ENCODE measurements around the gene TXLNG. TPM values are rescaled to one million over a fixed set of nuclear protein-coding genes. Genes with fewer than 3 reads are reported as not detected.
"Not testable (repeated sequence)": the region's sequence is repeated elsewhere in the genome, so short reads cannot be mapped to it uniquely, and the experiment has no call there.

The TXLNG gene
- total RNA-seq, 4 donors from 2014 or later = 7.0 to 10.8 (median 8.9) TPM

GRCh38 chrX:16852617-16853179 is 66.4 kb downstream of the TXLNG start:
- H3K4me3 ChIP-seq (ENCODE audit: low read depth, poor library complexity, severe bottlenecking) = no peak overlapping the region
- no peak for DNase-seq (ENCODE audit: low spot score in 2 of 2)
- 83 to 91% methylated on average over 12 of the region's 12 CpGs for WGBS, 2 donors
- TF ChIP-seq CTCF (IDR thresholded peaks at IDR 0.05) = no peak
- no peak for TF ChIP-seq POLR2A (IDR thresholded peaks at IDR 0.05)
- intact Hi-C loops (cut with DNase I; ENCODE audit: low total_unique reads) = no loop called here

GRCh38 chrX:16853537-16853936 is 67.3 kb downstream of the TXLNG start:
- intact Hi-C loops (cut with DNase I; ENCODE audit: low total_unique reads) = no loop called here
- H3K4me3 ChIP-seq (ENCODE audit: low read depth, poor library complexity, severe bottlenecking) = no peak overlapping the region
- no peak for DNase-seq (ENCODE audit: low spot score in 2 of 2)
- 80 to 90% methylated on average over 3 of the region's 3 CpGs for WGBS, 2 donors
- no peak for TF ChIP-seq POLR2A (IDR thresholded peaks at IDR 0.05)

GRCh38 chrX:16855363-16856075 is 69.3 kb downstream of the TXLNG start:
- DNase-seq (ENCODE audit: low spot score in 2 of 2) = no peak
- TF ChIP-seq POLR2A (IDR thresholded peaks at IDR 0.05) (no peak), CTCF (IDR thresholded peaks at IDR 0.05) (no peak)
- intact Hi-C loops (cut with DNase I; ENCODE audit: low total_unique reads) = no loop called here
- no peak overlapping the region for H3K4me3 ChIP-seq (ENCODE audit: low read depth, poor library complexity, severe bottlenecking)
- 97 to 99% methylated on average over 5 of the region's 5 CpGs for WGBS, 2 donors

- H3K4me3 ChIP-seq (ENCODE audit: low read depth, poor library complexity, severe bottlenecking); DNase-seq (ENCODE audit: low spot score in 2 of 2); intact Hi-C loops (cut with DNase I; ENCODE audit: low total_unique reads): not testable (repeated sequence)
- 57 to 79% methylated on average over 2 of the region's 2 CpGs for WGBS, 2 donors
Observed at GRCh38 chrX:16856076-16856404, 69.8 kb downstream of the TXLNG start.

GRCh38 chrX:16856744-16857143 is 70.5 kb downstream of the TXLNG start:
- intact Hi-C loops (cut with DNase I; ENCODE audit: low total_unique reads) = no loop called here
- no peak overlapping the region for H3K4me3 ChIP-seq (ENCODE audit: low read depth, poor library complexity, severe bottlenecking)
- TF ChIP-seq POLR2A (IDR thresholded peaks at IDR 0.05) (no peak), CTCF (IDR thresholded peaks at IDR 0.05) (no peak)
- DNase-seq (ENCODE audit: low spot score in 2 of 2) = no peak

GRCh38 chrX:16862829-16863228 is 76.6 kb downstream of the TXLNG start:
- TF ChIP-seq CTCF (IDR thresholded peaks at IDR 0.05) (no peak), POLR2A (IDR thresholded peaks at IDR 0.05) (no peak)
- DNase-seq (ENCODE audit: low spot score in 2 of 2) = no peak
- no peak overlapping the region for H3K4me3 ChIP-seq (ENCODE audit: low read depth, poor library complexity, severe bottlenecking)
- WGBS, 2 donors = 88 to 95% methylated on average over 2 of the region's 2 CpGs
- intact Hi-C loops (cut with DNase I; ENCODE audit: low total_unique reads) = no loop called here

GRCh38 chrX:16867947-16868346 is 81.7 kb downstream of the TXLNG start:
- intact Hi-C loops (cut with DNase I; ENCODE audit: low total_unique reads) = no loop called here
- 94% methylated on average over 6 of the region's 6 CpGs for WGBS, 2 donors
- TF ChIP-seq POLR2A (IDR thresholded peaks at IDR 0.05) = no peak
- TF ChIP-seq CTCF (IDR thresholded peaks at IDR 0.05) = no peak
- DNase-seq (ENCODE audit: low spot score in 2 of 2) = no peak
- H3K4me3 ChIP-seq (ENCODE audit: low read depth, poor library complexity, severe bottlenecking) = no peak overlapping the region

Data from lower leg skin (tissue), 4 donors.